Caco-2 (cell line): ENCODE measurements around the gene HSDL2. TPM values are rescaled to one million over a fixed set of nuclear protein-coding genes. Genes with fewer than 3 reads are reported as not detected.
"Not testable (repeated sequence)": the region's sequence is repeated elsewhere in the genome, so short reads cannot be mapped to it uniquely, and the experiment has no call there.

Experiments used
- BruUV-seq: library from RNA; stranded (reverse); fragments of 400-500 nt; replicated peaks from 2 replicates; lab custom pipeline; 2021; lab: Mats Ljungman, UMichigan
- CTCF ChIA-PET: fragments of 300-600 bp; sonication (Branson Sonifier 250); formaldehyde crosslinking; loops from one replicate; lab custom pipeline; 2022; ENCODE audit warnings: antibody characterized with exemption; lab: Charles Lee
- POLR2A ChIA-PET: fragments of 300-600 bp; sonication (Branson Sonifier 250); formaldehyde crosslinking; loops from one replicate; lab custom pipeline; 2022; ENCODE audit warnings: antibody characterized with exemption; lab: Charles Lee
- DNase-seq, 2 experiments: peaks; one replicate each; pipeline versions ENCODE4 v3.0.0 to v3.0.0-alpha.2; 2020 to 2022
- H3K27me3 ChIP-seq: replicated peaks from 2 replicates; pipeline ENCODE4 v1.6.0; 2011; ENCODE audit warnings: low read length; ENCODE audit not compliant: control insufficient read depth, insufficient read depth
- H3K36me3 ChIP-seq: 2 replicates; pipeline ENCODE4 v1.5.1; 2011; ENCODE audit warnings: low read length; ENCODE audit not compliant: control insufficient read depth, insufficient read depth
- H3K4me1 ChIP-seq: fragments of 250-450 bp; sonication (Bioruptor Pico); 2 replicates; pipeline ENCODE4 v1.5.1; 2020; ENCODE audit warnings: mild to moderate bottlenecking
- H3K4me3 ChIP-seq: 2 replicates; pipeline ENCODE4 v1.5.1; 2011; ENCODE audit warnings: low read depth, mild to moderate bottlenecking, control low read depth, low read length
- H3K9me3 ChIP-seq: fragments of 250-450 bp; sonication (Bioruptor Pico); 2 replicates; pipeline ENCODE4 v1.5.1; 2020; ENCODE audit warnings: mild to moderate bottlenecking, moderate library complexity
- H3K27ac Mint-ChIP-seq: one replicate; pipeline ENCODE4 v1.8.0; 2022; ENCODE audit warnings: mixed read lengths; ENCODE audit not compliant: unreplicated experiment
- H3K27me3 Mint-ChIP-seq: one replicate; pipeline ENCODE4 v1.8.0; 2022; ENCODE audit warnings: mixed read lengths; ENCODE audit not compliant: insufficient read depth, unreplicated experiment
- H3K36me3 Mint-ChIP-seq: one replicate; pipeline ENCODE4 v1.8.0; 2022; ENCODE audit warnings: mild to moderate bottlenecking, mixed read lengths; ENCODE audit not compliant: insufficient read depth, unreplicated experiment
- H3K4me1 Mint-ChIP-seq: one replicate; pipeline ENCODE4 v1.8.0; 2022; ENCODE audit warnings: low read depth, mixed read lengths; ENCODE audit not compliant: unreplicated experiment
- H3K4me3 Mint-ChIP-seq: one replicate; pipeline ENCODE4 v1.8.0; 2022; ENCODE audit warnings: mild to moderate bottlenecking, moderate library complexity, mixed read lengths; ENCODE audit not compliant: unreplicated experiment
- H3K9me3 Mint-ChIP-seq: one replicate; pipeline ENCODE4 v1.8.0; 2022; ENCODE audit warnings: mixed read lengths; ENCODE audit not compliant: unreplicated experiment
- intact Hi-C: fragments of 100-400 bp; cut with micrococcal nuclease; formaldehyde crosslinking; loops from one replicate; pipeline ENCODE4 v1.10.0; 2022; ENCODE audit not compliant: unreplicated experiment
- total RNA-seq: library from RNA; stranded (reverse); gene quantifications from 2 replicates; pipeline ENCODE4 v1.2.3, GENCODE V29; 2022
- TF ChIP-seq, protein P1 (sequence below), 2 experiments: fragments of 200-600 bp in 1 of 2; IDR thresholded peaks; 1 replicate in 1 of 2; 2 replicates in 1 of 2; pipeline versions ENCODE4 v1.5.1 to v1.8.0; 2011 to 2022; ENCODE audit warnings: antibody characterized with exemption in 1 of 2, control low read depth in 1 of 2, inconsistent platforms in 1 of 2, low read depth in 1 of 2, low read length in 1 of 2, mild to moderate bottlenecking in 1 of 2, moderate library complexity in 1 of 2; ENCODE audit not compliant: insufficient read depth in 1 of 2, severe bottlenecking in 1 of 2, unreplicated experiment in 1 of 2

HSDL2 gene
- total RNA-seq, 1 experiment from 2014 or later: 134 TPM

DNA sequence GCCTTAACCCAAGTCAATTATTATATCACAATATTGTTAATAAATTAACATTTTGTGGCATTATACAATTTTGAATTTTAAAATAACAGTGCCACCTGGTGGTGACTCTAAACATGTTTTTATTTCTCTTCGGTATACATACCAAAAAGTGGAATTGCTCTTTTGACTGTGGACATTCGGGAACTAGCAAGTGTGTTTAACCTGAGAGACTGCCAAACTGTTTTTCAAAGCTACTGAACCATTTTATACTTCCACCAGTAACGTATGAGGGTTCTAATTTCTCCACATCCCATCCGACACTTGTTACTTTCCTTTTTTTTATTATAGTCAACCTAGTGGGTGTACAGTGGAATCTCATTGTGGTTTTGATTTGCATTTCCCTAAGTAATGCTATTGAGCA lies 18.3 kb upstream of the HSDL2 start:
- no peaks in the 10 kb centered on the region for H3K36me3 ChIP-seq
- TF ChIP-seq, protein P1, sequence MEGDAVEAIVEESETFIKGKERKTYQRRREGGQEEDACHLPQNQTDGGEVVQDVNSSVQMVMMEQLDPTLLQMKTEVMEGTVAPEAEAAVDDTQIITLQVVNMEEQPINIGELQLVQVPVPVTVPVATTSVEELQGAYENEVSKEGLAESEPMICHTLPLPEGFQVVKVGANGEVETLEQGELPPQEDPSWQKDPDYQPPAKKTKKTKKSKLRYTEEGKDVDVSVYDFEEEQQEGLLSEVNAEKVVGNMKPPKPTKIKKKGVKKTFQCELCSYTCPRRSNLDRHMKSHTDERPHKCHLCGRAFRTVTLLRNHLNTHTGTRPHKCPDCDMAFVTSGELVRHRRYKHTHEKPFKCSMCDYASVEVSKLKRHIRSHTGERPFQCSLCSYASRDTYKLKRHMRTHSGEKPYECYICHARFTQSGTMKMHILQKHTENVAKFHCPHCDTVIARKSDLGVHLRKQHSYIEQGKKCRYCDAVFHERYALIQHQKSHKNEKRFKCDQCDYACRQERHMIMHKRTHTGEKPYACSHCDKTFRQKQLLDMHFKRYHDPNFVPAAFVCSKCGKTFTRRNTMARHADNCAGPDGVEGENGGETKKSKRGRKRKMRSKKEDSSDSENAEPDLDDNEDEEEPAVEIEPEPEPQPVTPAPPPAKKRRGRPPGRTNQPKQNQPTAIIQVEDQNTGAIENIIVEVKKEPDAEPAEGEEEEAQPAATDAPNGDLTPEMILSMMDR (IDR thresholded peaks at IDR 0.05; ENCODE audit: insufficient read depth in 1 of 2, low read depth in 1 of 2, low read length in 1 of 2, severe bottlenecking in 1 of 2, unreplicated experiment in 1 of 2): peak; percentile 43 to 70
- H3K9me3 ChIP-seq: peaks cover 2% of the 10 kb centered on the region; the same call in 1 of the 2 replicates
- no TSS peak for BruUV-seq
- H3K27me3 Mint-ChIP-seq: no peaks in the 10 kb centered on the region
- no peaks in the 10 kb centered on the region for H3K4me1 Mint-ChIP-seq
- no peaks in the 10 kb centered on the region for H3K4me1 ChIP-seq
- no peak overlapping the region for H3K4me3 ChIP-seq
- no peaks in the 10 kb centered on the region for H3K27me3 ChIP-seq
- ChIA-PET POLR2A (no interaction called here), CTCF (no interaction called here)
- no peak overlapping the region for H3K27ac Mint-ChIP-seq
- DNase-seq: peak in 1 of 2 experiments; percentile 49
- H3K36me3 Mint-ChIP-seq: no peaks in the 10 kb centered on the region
- no peak overlapping the region for H3K4me3 Mint-ChIP-seq
- intact Hi-C loops: loop anchor here (1.0 to 2.0 kb wide), 4 partner anchors 27 to 275 kb away; no protein-coding TSS in a partner anchor
- peaks cover 15% of the 10 kb centered on the region for H3K9me3 Mint-ChIP-seq

DNA sequence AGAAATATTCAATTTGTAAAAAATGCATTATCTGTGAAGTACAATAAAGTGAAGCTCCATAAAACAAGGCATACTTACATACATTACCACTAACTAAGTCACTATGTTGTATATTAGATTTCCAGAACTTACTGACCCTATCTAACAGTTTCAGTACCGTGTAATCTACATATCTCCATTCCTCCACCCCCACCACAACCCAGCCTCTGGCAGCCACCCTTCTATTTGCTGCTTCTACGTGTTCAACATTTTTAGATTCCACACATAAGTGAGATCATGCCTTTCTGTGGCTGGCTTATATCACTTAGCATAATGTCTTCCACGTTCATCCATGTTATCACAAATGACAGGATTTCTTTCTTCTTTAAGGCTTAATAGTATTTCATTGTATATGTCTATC lies 15.1 kb upstream of the HSDL2 start:
- BruUV-seq: no TSS peak
- Mint-ChIP-seq H3K4me3 (no peak overlapping the region), H3K9me3 (peaks cover 23% of the 10 kb centered on the region), H3K36me3 (no peaks in the 10 kb centered on the region), H3K27ac (no peak overlapping the region), H3K27me3 (no peaks in the 10 kb centered on the region), H3K4me1 (no peaks in the 10 kb centered on the region)
- Histone ChIP-seq H3K4me3 (no peak overlapping the region), H3K27me3 (no peaks in the 10 kb centered on the region), H3K36me3 (no peaks in the 10 kb centered on the region), H3K4me1 (no peaks in the 10 kb centered on the region), H3K9me3 (peaks cover 22% of the 10 kb centered on the region)
- TF ChIP-seq, protein P1 (IDR thresholded peaks at IDR 0.05; ENCODE audit: insufficient read depth in 1 of 2, low read depth in 1 of 2, low read length in 1 of 2, severe bottlenecking in 1 of 2, unreplicated experiment in 1 of 2): no peak
- POLR2A ChIA-PET: interaction anchor here (0.6 kb wide), 1 partner anchor 206 kb away, joined by 3 read pairs; no protein-coding TSS in a partner anchor
- CTCF ChIA-PET: no interaction called here
- intact Hi-C loops: no loop called here
- no peak for DNase-seq

DNA sequence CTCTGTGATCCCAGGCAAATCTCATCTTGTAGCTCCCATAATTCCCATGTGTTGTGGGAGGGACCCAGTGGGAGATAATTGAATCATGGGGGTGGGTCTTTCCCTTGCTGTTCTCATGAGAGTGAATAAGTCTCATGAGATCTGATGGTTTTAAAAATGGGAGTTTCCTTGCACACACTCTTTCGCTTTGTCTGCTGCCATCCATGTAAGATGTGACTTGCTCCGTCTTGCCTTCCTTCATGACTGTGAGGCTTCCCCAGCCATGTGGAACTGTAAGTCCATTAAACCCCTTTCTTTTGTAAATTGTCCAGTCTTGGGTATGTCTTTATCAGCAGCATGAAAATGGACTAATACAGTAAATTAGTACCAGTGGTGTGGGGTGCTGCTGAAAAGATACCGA lies 14.7 kb upstream of the HSDL2 start:
- CTCF ChIA-PET, H3K4me1 ChIP-seq, H3K36me3 Mint-ChIP-seq, H3K27ac Mint-ChIP-seq, H3K27me3 ChIP-seq, H3K4me3 ChIP-seq, H3K36me3 ChIP-seq, H3K27me3 Mint-ChIP-seq, H3K4me3 Mint-ChIP-seq, H3K4me1 Mint-ChIP-seq, DNase-seq, POLR2A ChIA-PET, intact Hi-C loops, BruUV-seq: not testable (repeated sequence)
- H3K9me3 Mint-ChIP-seq: peaks cover 28% of the 10 kb centered on the region
- peaks cover 27% of the 10 kb centered on the region for H3K9me3 ChIP-seq
